ENCODE measurements around the gene MARK2. TPM values are rescaled to one million over a fixed set of nuclear protein-coding genes. Genes with fewer than 3 reads are reported as not detected.

MARK2 gene
- polyA plus RNA-seq, 3 donors: 32.4 to 55.7 (median 33.3) TPM

- Histone ChIP-seq H4K20me1 (ENCODE audit: insufficient read depth, low read length) (peaks cover 20% of the 10 kb centered on the region), H2AFZ (ENCODE audit: insufficient read depth, low read depth, low read length, poor library complexity, severe bottlenecking) (peak overlapping the region; percentile 74), H3K4me3 (replicated peaks in 1 of 3; ENCODE audit: low read depth in 2 of 3, low read length in 3 of 3) (peak overlapping the region in 2 of 3 experiments; percentile 5 to 64), H3K4me2 (replicated peaks; ENCODE audit: extremely low read depth, low read length, poor library complexity, severe bottlenecking) (peak overlapping the region; percentile 72), H3K27me3 (ENCODE audit: control insufficient read depth in 2 of 2, insufficient read depth in 2 of 2, low read length in 2 of 2) (peaks cover 18 to 62% of the 10 kb centered on the region in 2 donors), H3K4me1 (ENCODE audit: control insufficient read depth in 1 of 2, insufficient read depth in 2 of 2, low read length in 2 of 2) (peaks cover 30 to 39% of the 10 kb centered on the region in 2 donors), H3K27ac (ENCODE audit: low read depth in 1 of 2, low read length in 2 of 2) (no peak overlapping the region), H3K36me3 (replicated peaks in 1 of 2; ENCODE audit: control insufficient read depth in 1 of 2, insufficient read depth in 2 of 2, low read length in 2 of 2) (no peaks in the 10 kb centered on the region), H3K9ac (ENCODE audit: insufficient read depth, low read length, poor library complexity, severe bottlenecking) (peak overlapping the region; percentile 40), H3K9me3 (replicated peaks in 1 of 2; ENCODE audit: control insufficient read depth in 1 of 2, insufficient read depth in 1 of 2, low read length in 2 of 2) (no peaks in the 10 kb centered on the region), H3K79me2 (ENCODE audit: insufficient read depth, low read length) (no peaks in the 10 kb centered on the region)
- no peak for TF ChIP-seq CTCF (IDR thresholded peaks at IDR 0.05)
- WGBS (ENCODE audit: insufficient coverage): 28% methylated on average over 32 of the region's 41 CpGs
- Mint-ChIP-seq H3K27me3 (ENCODE audit: low read depth in 3 of 3) (peaks cover 43 to 84% (median 53%) of the 10 kb centered on the region in 3 donors), H3K4me3 (peak overlapping the region; percentile 56 to 75), H3K9me3 (peaks cover 0 to 9% (median 2%) of the 10 kb centered on the region in 7 donors), H3K4me1 (peaks cover 18% of the 10 kb centered on the region), H3K36me3 (no peaks in the 10 kb centered on the region), H3K27ac (peak overlapping the region in 1 of 7 donors; percentile 12)
- no peak for DNase-seq
- intact Hi-C loops (cut with micrococcal nuclease): no loop called here
These were observed 80.6 kb downstream of the MARK2 start for GRCh38 chr11:63919267-63920125.

GRCh38 chr11:63920126-63920938, 81.4 kb downstream of the MARK2 start:
- Histone ChIP-seq H3K4me1 (ENCODE audit: control insufficient read depth in 1 of 2, insufficient read depth in 2 of 2, low read length in 2 of 2) (peaks cover 30 to 39% of the 10 kb centered on the region in 2 donors), H3K4me3 (replicated peaks in 1 of 3; ENCODE audit: low read depth in 2 of 3, low read length in 3 of 3) (no peak overlapping the region), H3K36me3 (replicated peaks in 1 of 2; ENCODE audit: control insufficient read depth in 1 of 2, insufficient read depth in 2 of 2, low read length in 2 of 2) (no peaks in the 10 kb centered on the region), H3K79me2 (ENCODE audit: insufficient read depth, low read length) (no peaks in the 10 kb centered on the region), H3K27ac (ENCODE audit: low read depth in 1 of 2, low read length in 2 of 2) (no peak overlapping the region), H3K4me2 (replicated peaks; ENCODE audit: extremely low read depth, low read length, poor library complexity, severe bottlenecking) (no peak overlapping the region), H4K20me1 (ENCODE audit: insufficient read depth, low read length) (peaks cover 11% of the 10 kb centered on the region), H3K27me3 (ENCODE audit: control insufficient read depth in 2 of 2, insufficient read depth in 2 of 2, low read length in 2 of 2) (peaks cover 18 to 54% of the 10 kb centered on the region in 2 donors), H3K9ac (ENCODE audit: insufficient read depth, low read length, poor library complexity, severe bottlenecking) (no peak overlapping the region), H2AFZ (ENCODE audit: insufficient read depth, low read depth, low read length, poor library complexity, severe bottlenecking) (no peak overlapping the region), H3K9me3 (replicated peaks in 1 of 2; ENCODE audit: control insufficient read depth in 1 of 2, insufficient read depth in 1 of 2, low read length in 2 of 2) (no peaks in the 10 kb centered on the region)
- 87% methylated on average over 17 of the region's 22 CpGs for WGBS (ENCODE audit: insufficient coverage)
- DNase-seq: no peak
- Mint-ChIP-seq H3K4me1 (peaks cover 16% of the 10 kb centered on the region), H3K36me3 (no peaks in the 10 kb centered on the region), H3K9me3 (peaks cover 0 to 9% (median 2%) of the 10 kb centered on the region in 7 donors), H3K27me3 (ENCODE audit: low read depth in 3 of 3) (peaks cover 43 to 80% (median 50%) of the 10 kb centered on the region in 3 donors), H3K27ac (peak overlapping the region in 1 of 7 donors; percentile 12), H3K4me3 (no peak overlapping the region)
- intact Hi-C loops (cut with micrococcal nuclease): no loop called here
- TF ChIP-seq CTCF (IDR thresholded peaks at IDR 0.05): no peak

Measured in CD14-positive monocyte (primary cell).